Measurements from ENCODE around the gene ANKRD42.

The ANKRD42 gene

DNA sequence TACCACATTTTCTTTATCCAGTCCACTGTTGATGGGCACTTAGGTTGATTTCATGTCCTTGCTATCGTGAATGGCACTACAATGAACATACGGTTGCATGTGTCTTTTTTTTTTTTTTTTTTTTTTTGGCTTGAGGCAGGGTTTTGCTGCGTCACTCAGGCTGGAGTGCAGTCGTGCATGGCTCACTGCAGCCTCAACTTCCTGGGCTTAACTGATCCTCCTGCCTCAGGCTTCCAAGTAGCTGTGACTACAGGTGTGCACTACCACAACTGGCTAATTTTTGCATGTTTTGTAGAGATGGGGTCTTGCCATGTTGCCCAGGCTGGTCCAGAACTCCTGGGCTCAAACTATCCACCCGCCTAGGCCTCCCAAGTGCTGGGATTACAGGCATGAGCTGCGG, 94.1 kb downstream of the ANKRD42 start:
- H3K4me1 ChIP-seq: peaks cover 38 to 58% (median 47%) of the 10 kb centered on the region in 10 experiments
- no peaks in the 10 kb centered on the region; a peak in 1 of 22 replicates for H3K9me3 ChIP-seq (replicated peaks in 1 of 11)
- H3K9ac ChIP-seq: no peak overlapping the region
- H3K27me3 ChIP-seq: no peaks in the 10 kb centered on the region
- H3K4me2 ChIP-seq: peak overlapping the region in 10 of 11 experiments; percentile 24 to 88 (median 62); a peak in 19 of 22 replicates
- H4K20me1 ChIP-seq: peaks cover 0 to under 1% (median 0%) of the 10 kb centered on the region in 11 experiments; a peak in 2 of 22 replicates
- peaks cover 0 to 10% (median 6%) of the 10 kb centered on the region in 11 experiments; a peak in 8 of 22 replicates for H3K36me3 ChIP-seq
- H3K27ac ChIP-seq: peak overlapping the region in 4 of 11 experiments; percentile 4 to 100 (median 96); a peak in 5 of 22 replicates
- TF ChIP-seq Cebpa-rat (IDR thresholded peaks at IDR 0.05): no peak
- H3K4me3 ChIP-seq: no peak overlapping the region

DNA sequence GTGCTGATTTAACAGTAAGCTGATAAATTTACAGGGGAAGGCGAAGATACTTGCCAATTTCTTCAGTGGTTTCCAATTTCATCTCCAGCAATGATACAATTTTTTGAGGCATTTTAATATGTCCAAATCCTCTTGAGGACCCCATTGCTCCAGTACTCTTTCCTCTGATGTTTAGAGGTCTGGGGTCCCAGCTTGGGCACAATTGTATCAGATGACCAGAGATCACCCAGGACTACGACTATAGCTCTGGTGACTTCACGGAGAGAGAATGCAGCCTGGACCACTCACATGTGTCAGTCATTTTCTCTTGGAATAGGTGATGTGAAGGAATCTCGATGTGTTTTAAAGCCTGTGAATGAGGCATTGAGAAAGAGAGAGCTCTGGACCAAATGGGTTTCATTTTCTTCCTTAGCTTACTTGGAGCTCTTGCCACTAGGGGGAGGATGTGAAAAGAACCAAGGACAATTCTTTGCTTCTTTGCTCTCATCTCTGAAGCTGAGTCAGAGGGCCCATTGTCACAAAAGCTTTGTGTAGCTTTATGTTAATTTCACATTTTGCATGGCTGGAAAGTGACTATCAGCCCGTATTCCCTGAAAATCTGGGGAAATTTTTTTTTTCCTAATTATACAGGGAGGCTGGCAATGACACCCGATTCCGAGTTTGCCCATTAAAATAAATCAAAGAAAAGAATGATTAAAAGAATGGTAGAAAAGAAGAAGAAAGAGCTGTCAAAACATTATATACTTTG, 99.4 kb downstream of the ANKRD42 start:
- Histone ChIP-seq H3K4me2 (0 out of 22 replicates have a peak overlapping the region, but pooled peaks of 1 of the 11 experiments have one; percentile 6), H4K20me1 (no peaks in the 10 kb centered on the region), H3K4me3 (no peak overlapping the region)

DNA sequence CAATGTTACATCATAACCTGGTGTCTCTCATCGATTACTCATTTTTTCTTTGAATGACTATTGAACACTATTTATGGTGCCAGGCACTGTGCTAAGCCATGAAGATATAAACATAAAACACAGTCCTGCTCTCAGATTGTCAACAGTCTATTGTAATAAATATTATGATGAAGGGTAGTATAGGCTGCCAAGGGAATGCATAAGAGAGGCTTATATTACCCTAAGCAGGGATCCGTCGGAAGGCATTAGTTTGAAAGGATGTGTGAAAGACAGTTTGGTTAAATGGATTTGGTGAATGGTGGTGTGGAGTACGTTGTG, 99.9 kb downstream of the ANKRD42 start:
- Histone ChIP-seq H3K27me3 (no peaks in the 10 kb centered on the region), H4K20me1 (no peaks in the 10 kb centered on the region), H3K4me2 (no peak overlapping the region), H3K9me3 (replicated peaks in 1 of 11) (no peaks in the 10 kb centered on the region), H3K36me3 (no peaks in the 10 kb centered on the region), H3K27ac (no peak overlapping the region), H3K4me3 (no peak overlapping the region), H3K9ac (no peak overlapping the region), H3K4me1 (peaks cover 9 to 17% (median 15%) of the 10 kb centered on the region in 10 experiments; a peak in 19 of 20 replicates)
- no peak for TF ChIP-seq Cebpa-rat (IDR thresholded peaks at IDR 0.05)

More for the DNA sequence above, 99.4 kb downstream of the ANKRD42 start:
- H3K27me3 ChIP-seq: no peaks in the 10 kb centered on the region
- no peak for TF ChIP-seq Cebpa-rat (IDR thresholded peaks at IDR 0.05)
- no peaks in the 10 kb centered on the region for H3K9me3 ChIP-seq (replicated peaks in 1 of 11)
- peaks cover 11 to 23% (median 18%) of the 10 kb centered on the region in 10 experiments for H3K4me1 ChIP-seq
- no peaks in the 10 kb centered on the region for H3K36me3 ChIP-seq
- H3K9ac ChIP-seq: no peak overlapping the region
- no peak overlapping the region for H3K27ac ChIP-seq

DNA sequence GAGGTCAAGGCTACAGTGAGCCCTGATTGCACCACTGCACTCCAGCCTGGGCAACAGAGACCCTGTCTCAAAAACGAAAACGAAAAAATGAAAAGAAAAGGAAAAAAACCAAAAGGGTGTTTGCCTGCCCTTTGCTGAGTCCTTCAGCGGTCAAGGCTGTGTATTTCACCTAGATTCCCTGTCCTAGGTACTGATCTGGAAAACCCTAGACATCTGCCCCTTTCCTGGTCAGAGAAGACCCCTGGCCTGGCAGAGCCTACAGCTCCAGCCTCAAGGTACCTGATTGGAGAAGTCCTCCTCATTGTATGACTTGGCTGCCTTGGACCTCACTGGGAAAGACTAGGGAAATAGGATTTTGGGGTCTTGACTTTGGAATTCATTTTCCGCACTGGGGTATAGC, 100.7 kb downstream of the ANKRD42 start:
- no peak for TF ChIP-seq Cebpa-rat (IDR thresholded peaks at IDR 0.05)
- H3K27ac ChIP-seq: no peak overlapping the region

More for the DNA sequence above, 100.7 kb downstream of the ANKRD42 start:
- no peaks in the 10 kb centered on the region for H3K36me3 ChIP-seq
- H3K9me3 ChIP-seq (replicated peaks in 1 of 11): no peaks in the 10 kb centered on the region
- H3K4me2 ChIP-seq: no peak overlapping the region
- no peak overlapping the region for H3K4me3 ChIP-seq
- no peaks in the 10 kb centered on the region for H3K27me3 ChIP-seq
- no peak overlapping the region for H3K9ac ChIP-seq
- H3K4me1 ChIP-seq: peaks cover 6 to 9% (median 7%) of the 10 kb centered on the region in 10 experiments; a peak in 19 of 20 replicates
- H4K20me1 ChIP-seq: no peaks in the 10 kb centered on the region

Measured in BLaER1 treated with 17β-estradiol and CSF1 and Interleukin-3, amounts not matched to agents 10 nM and 100 nM (cell line).